ENCODE results near the gene PRKN. TPM values are rescaled to one million over a fixed set of nuclear protein-coding genes. Genes with fewer than 3 reads are reported as not detected.

The PRKN gene
- total RNA-seq, 1 donor from 2014 or later = 0.79 TPM

DNA sequence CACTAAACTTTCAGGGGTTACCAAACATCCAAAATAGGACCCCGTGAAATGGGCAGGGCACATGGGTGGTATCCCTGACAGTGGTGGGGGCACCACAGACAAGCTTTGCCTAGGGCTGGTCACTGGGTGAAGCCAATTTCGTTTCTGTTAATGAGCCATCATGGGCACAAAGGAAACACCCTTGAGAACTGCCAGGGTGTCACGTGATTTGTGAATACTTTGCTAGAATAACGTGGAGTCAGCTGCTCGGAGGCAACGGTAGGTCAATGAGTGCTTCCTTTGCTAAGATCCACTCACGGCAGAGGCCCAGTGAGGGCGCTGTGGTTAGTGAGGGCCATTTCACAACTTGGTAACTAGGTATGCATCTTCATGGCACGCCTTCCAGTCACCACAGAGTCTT, 1366.0 kb downstream of the PRKN start:
- DNase-seq (ENCODE audit: low read depth) = no peak
- H3K27me3 ChIP-seq (ENCODE audit: control insufficient read depth, insufficient read depth, low read length) = no peaks in the 10 kb centered on the region
- no peaks in the 10 kb centered on the region for H3K36me3 ChIP-seq (ENCODE audit: control insufficient read depth, insufficient read depth, low read length)
- FAIRE-seq = no peak
- no peak for TF ChIP-seq CTCF (IDR thresholded peaks at IDR 0.05; ENCODE audit: insufficient read depth, low read length, severe bottlenecking)
- H3K4me3 ChIP-seq (ENCODE audit: low read depth, low read length) = no peak overlapping the region

GRCh38 chr6:161360520-161360919, 1367.0 kb downstream of the PRKN start:
- Histone ChIP-seq H3K4me3 (ENCODE audit: low read depth, low read length) (no peak overlapping the region), H3K36me3 (ENCODE audit: control insufficient read depth, insufficient read depth, low read length) (no peaks in the 10 kb centered on the region), H3K27me3 (ENCODE audit: control insufficient read depth, insufficient read depth, low read length) (no peaks in the 10 kb centered on the region)
- DNase-seq (ENCODE audit: low read depth) (no peak), FAIRE-seq (no peak)
- no peak for TF ChIP-seq CTCF (IDR thresholded peaks at IDR 0.05; ENCODE audit: insufficient read depth, low read length, severe bottlenecking)

GRCh38 chr6:161359618-161359945, 1368.0 kb downstream of the PRKN start:
- no peaks in the 10 kb centered on the region for H3K27me3 ChIP-seq (ENCODE audit: control insufficient read depth, insufficient read depth, low read length)
- no peak overlapping the region for H3K4me3 ChIP-seq (ENCODE audit: low read depth, low read length)
- FAIRE-seq = no peak
- no peaks in the 10 kb centered on the region for H3K36me3 ChIP-seq (ENCODE audit: control insufficient read depth, insufficient read depth, low read length)
- TF ChIP-seq CTCF (IDR thresholded peaks at IDR 0.05; ENCODE audit: insufficient read depth, low read length, severe bottlenecking) = no peak
- no peak for DNase-seq (ENCODE audit: low read depth)

DNA sequence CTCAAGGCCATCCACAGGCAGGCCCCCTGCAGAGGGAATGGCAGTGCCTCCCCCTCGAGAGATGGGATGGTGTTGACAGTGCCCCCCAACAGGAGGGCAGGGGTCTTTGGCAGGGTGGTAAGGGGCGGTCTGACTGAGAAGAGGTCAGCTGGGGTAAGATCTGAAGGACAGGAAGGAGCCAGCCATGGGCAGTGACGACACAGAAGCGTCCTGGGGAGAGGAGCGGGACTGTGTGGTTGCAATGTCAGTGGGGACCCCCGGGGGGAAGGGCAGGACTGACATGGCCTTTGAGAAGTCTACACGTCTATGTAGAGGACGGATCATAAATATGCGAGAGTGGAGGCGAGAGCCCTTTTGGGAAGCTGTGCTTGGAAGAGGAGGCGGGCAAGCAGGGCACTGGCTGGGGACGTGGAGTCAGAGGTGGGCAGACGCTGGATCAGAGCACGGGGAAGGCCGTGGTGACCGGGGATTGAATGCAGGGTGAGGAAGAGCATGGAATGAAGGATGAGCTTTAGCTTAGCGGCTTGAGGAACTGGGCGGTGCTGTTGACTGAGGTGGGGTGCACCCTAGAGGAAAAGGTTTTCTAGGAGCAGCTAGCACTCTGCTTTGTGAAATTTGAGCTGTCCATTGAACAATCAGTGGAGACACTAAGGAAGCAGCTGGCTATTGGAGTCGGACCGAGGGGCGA, 1371.3 kb downstream of the PRKN start:
- H3K4me3 ChIP-seq (ENCODE audit: low read depth, low read length) = no peak overlapping the region
- no peak for TF ChIP-seq CTCF (IDR thresholded peaks at IDR 0.05; ENCODE audit: insufficient read depth, low read length, severe bottlenecking)
- DNase-seq (ENCODE audit: low read depth) = no peak
- FAIRE-seq = no peak
- H3K36me3 ChIP-seq (ENCODE audit: control insufficient read depth, insufficient read depth, low read length) = no peaks in the 10 kb centered on the region
- H3K27me3 ChIP-seq (ENCODE audit: control insufficient read depth, insufficient read depth, low read length) = no peaks in the 10 kb centered on the region

DNA sequence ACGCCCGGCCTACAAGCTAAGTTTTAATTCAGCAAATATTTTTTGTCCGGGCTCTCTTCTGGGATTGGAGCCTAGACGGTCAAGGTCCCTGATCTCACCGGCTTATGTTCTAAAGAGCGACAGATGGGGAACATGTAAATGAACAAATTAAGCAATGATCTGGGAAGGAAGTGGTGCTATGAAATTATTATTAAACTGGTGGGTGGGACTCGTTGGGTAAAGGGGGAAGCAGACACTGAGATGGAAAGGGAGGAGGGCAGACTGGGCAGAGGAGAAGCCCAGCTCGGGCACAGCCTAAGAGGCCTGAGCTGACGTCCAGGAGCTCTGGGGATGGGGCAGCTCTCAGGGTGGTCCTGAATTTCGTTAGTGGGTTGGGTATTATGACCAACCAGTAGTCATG, 1371.9 kb downstream of the PRKN start:
- DNase-seq (ENCODE audit: low read depth) = no peak
- no peak for FAIRE-seq
- Histone ChIP-seq H3K36me3 (ENCODE audit: control insufficient read depth, insufficient read depth, low read length) (no peaks in the 10 kb centered on the region), H3K27me3 (ENCODE audit: control insufficient read depth, insufficient read depth, low read length) (no peaks in the 10 kb centered on the region), H3K4me3 (ENCODE audit: low read depth, low read length) (no peak overlapping the region)
- TF ChIP-seq CTCF (IDR thresholded peaks at IDR 0.05; ENCODE audit: insufficient read depth, low read length, severe bottlenecking) = no peak

GRCh38 chr6:161354956-161355355, 1372.6 kb downstream of the PRKN start:
- no peak overlapping the region for H3K4me3 ChIP-seq (ENCODE audit: low read depth, low read length)
- no peaks in the 10 kb centered on the region for H3K36me3 ChIP-seq (ENCODE audit: control insufficient read depth, insufficient read depth, low read length)
- DNase-seq (ENCODE audit: low read depth) = no peak
- no peaks in the 10 kb centered on the region for H3K27me3 ChIP-seq (ENCODE audit: control insufficient read depth, insufficient read depth, low read length)
- FAIRE-seq = no peak
- no peak for TF ChIP-seq CTCF (IDR thresholded peaks at IDR 0.05; ENCODE audit: insufficient read depth, low read length, severe bottlenecking)

Data from bronchial epithelial cell (primary cell).